ENCODE data around the gene LATS2.

LATS2 gene

GRCh38 chr13:21061029-21061763, at the start of gene LATS2:
LATS2 (minus strand) TSS chr13:21061586; CDS start chr13:21046026, 15,560 bp downstream.
- peak; percentile 75 for DNase-seq (ENCODE audit: low read depth, low spot score)

GRCh38 chr13:21109168-21109567, 47.8 kb upstream of the LATS2 start:
- DNase-seq (ENCODE audit: low read depth, low spot score), result no peak

- DNase-seq (ENCODE audit: low read depth, low spot score), result no peak
Measured at GRCh38 chr13:21106089-21106488, 44.7 kb upstream of the LATS2 start.

- DNase-seq (ENCODE audit: low read depth, low spot score), result no peak
Measured at GRCh38 chr13:21104199-21105019, 43.0 kb upstream of the LATS2 start.

GRCh38 chr13:21101865-21102576, 40.6 kb upstream of the LATS2 start:
- no peak for DNase-seq (ENCODE audit: low read depth, low spot score)

GRCh38 chr13:21100994-21101757, 39.8 kb upstream of the LATS2 start:
- DNase-seq (ENCODE audit: low read depth, low spot score), result no peak

- DNase-seq (ENCODE audit: low read depth, low spot score), result no peak
Measured at GRCh38 chr13:21100211-21100610, 38.8 kb upstream of the LATS2 start.

- no peak for DNase-seq (ENCODE audit: low read depth, low spot score)
Measured at GRCh38 chr13:21095311-21095710, 33.9 kb upstream of the LATS2 start.

- no peak for DNase-seq (ENCODE audit: low read depth, low spot score)
Measured at GRCh38 chr13:21089830-21090229, 28.4 kb upstream of the LATS2 start.

- DNase-seq (ENCODE audit: low read depth, low spot score), result no peak
Measured at GRCh38 chr13:21088534-21088933, 27.1 kb upstream of the LATS2 start.

- DNase-seq (ENCODE audit: low read depth, low spot score), result no peak
Measured at GRCh38 chr13:21086929-21087328, 25.5 kb upstream of the LATS2 start.

GRCh38 chr13:21081926-21082325, 20.5 kb upstream of the LATS2 start:
- no peak for DNase-seq (ENCODE audit: low read depth, low spot score)

- DNase-seq (ENCODE audit: low read depth, low spot score), result no peak
Measured at GRCh38 chr13:21080593-21080891, 19.2 kb upstream of the LATS2 start.

- DNase-seq (ENCODE audit: low read depth, low spot score), result no peak
Measured at GRCh38 chr13:21079761-21080592, 18.6 kb upstream of the LATS2 start.

- no peak for DNase-seq (ENCODE audit: low read depth, low spot score)
Measured at GRCh38 chr13:21079221-21079620, 17.8 kb upstream of the LATS2 start.

- no peak for DNase-seq (ENCODE audit: low read depth, low spot score)
Measured at GRCh38 chr13:21078501-21078900, 17.1 kb upstream of the LATS2 start.

- DNase-seq (ENCODE audit: low read depth, low spot score), result no peak
Measured at GRCh38 chr13:21077788-21078353, 16.5 kb upstream of the LATS2 start.

GRCh38 chr13:21077076-21077787, 15.8 kb upstream of the LATS2 start:
- no peak for DNase-seq (ENCODE audit: low read depth, low spot score)

- DNase-seq (ENCODE audit: low read depth, low spot score), result no peak
Measured at GRCh38 chr13:21076253-21076652, 14.9 kb upstream of the LATS2 start.
